ENCODE results near the gene FHOD3. TPM values are rescaled to one million over a fixed set of nuclear protein-coding genes. Genes with fewer than 3 reads are reported as not detected.

The FHOD3 gene
- total and polyA plus RNA-seq, 2 donors (not counting 1 experiment from before 2014, with no cell fraction given) = not detected

DNA sequence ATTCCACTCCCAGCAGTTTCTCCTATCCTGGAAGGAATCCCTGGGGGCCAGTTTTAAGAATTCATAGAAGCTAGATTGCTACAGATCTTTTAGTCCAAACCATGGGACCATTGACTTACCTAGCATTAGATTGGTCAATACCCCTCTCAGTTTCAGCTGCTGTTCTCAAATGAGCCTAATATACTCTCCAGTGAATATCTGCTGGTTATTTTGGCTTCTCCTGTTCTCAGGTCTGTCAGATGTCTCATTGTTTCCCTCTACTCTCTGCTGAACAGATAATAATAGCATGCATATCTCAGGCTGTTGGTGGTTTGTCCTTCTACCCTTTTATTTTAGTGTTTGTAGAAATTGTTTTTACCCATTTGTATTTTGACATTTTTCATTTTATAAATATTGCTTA is 99.5 kb downstream of the FHOD3 start:
- Mint-ChIP-seq H3K4me3 (no peak overlapping the region), H3K27ac (no peak overlapping the region), H3K4me1 (no peaks in the 10 kb centered on the region), H3K9me3 (ENCODE audit: insufficient read depth) (no peaks in the 10 kb centered on the region), H3K27me3 (peaks cover 13% of the 10 kb centered on the region)
- Histone ChIP-seq H4K20me1 (ENCODE audit: control insufficient read depth, insufficient read depth, low read length, poor library complexity, severe bottlenecking) (no peaks in the 10 kb centered on the region), H3K79me2 (ENCODE audit: control insufficient read depth, insufficient read depth, low read length) (no peaks in the 10 kb centered on the region), H3K4me1 (ENCODE audit: control insufficient read depth in 2 of 2, insufficient read depth in 2 of 2, low read length in 2 of 2) (no peaks in the 10 kb centered on the region), H3K4me3 (ENCODE audit: control extremely low read depth in 1 of 5, extremely low read depth in 1 of 5, insufficient read depth in 1 of 5, low read depth in 2 of 5, low read length in 4 of 5) (no peak overlapping the region), H3K9ac (ENCODE audit: low read length) (no peak overlapping the region), H3K9me3 (ENCODE audit: control extremely low read depth in 1 of 3, control insufficient read depth in 2 of 3, insufficient read depth in 1 of 3, low read length in 2 of 3) (peaks cover 0 to 9% (median 0%) of the 10 kb centered on the region in 3 donors), H3K36me3 (replicated peaks in 1 of 2; ENCODE audit: control extremely low read depth in 1 of 2, control insufficient read depth in 1 of 2, extremely low read depth in 1 of 2, insufficient read depth in 2 of 2, low read length in 1 of 2) (no peaks in the 10 kb centered on the region), H3K4me2 (replicated peaks; ENCODE audit: low read depth, low read length, poor library complexity, severe bottlenecking) (no peak overlapping the region), H3K27ac (ENCODE audit: low read length in 2 of 2) (no peak overlapping the region), H3K27me3 (replicated peaks in 1 of 4; ENCODE audit: control extremely low read depth in 1 of 4, control insufficient read depth in 3 of 4, insufficient read depth in 4 of 4, low read length in 3 of 4) (no peaks in the 10 kb centered on the region), H2AFZ (ENCODE audit: insufficient read depth, low read depth, low read length, poor library complexity, severe bottlenecking) (no peak overlapping the region)
- no peak for ATAC-seq (ENCODE audit: low read depth)
- intact Hi-C loops (cut with micrococcal nuclease) = no loop called here
- CTCF ChIA-PET = no interaction called here
- POLR2A ChIA-PET = no interaction called here
- no peak for DNase-seq
- TF ChIP-seq EZH2 (IDR thresholded peaks at IDR 0.05; ENCODE audit: borderline replicate concordance, insufficient read depth, low read depth, low read length, poor library complexity, severe bottlenecking) = no peak
- TF ChIP-seq, protein P1, sequence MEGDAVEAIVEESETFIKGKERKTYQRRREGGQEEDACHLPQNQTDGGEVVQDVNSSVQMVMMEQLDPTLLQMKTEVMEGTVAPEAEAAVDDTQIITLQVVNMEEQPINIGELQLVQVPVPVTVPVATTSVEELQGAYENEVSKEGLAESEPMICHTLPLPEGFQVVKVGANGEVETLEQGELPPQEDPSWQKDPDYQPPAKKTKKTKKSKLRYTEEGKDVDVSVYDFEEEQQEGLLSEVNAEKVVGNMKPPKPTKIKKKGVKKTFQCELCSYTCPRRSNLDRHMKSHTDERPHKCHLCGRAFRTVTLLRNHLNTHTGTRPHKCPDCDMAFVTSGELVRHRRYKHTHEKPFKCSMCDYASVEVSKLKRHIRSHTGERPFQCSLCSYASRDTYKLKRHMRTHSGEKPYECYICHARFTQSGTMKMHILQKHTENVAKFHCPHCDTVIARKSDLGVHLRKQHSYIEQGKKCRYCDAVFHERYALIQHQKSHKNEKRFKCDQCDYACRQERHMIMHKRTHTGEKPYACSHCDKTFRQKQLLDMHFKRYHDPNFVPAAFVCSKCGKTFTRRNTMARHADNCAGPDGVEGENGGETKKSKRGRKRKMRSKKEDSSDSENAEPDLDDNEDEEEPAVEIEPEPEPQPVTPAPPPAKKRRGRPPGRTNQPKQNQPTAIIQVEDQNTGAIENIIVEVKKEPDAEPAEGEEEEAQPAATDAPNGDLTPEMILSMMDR (IDR thresholded peaks at IDR 0.05) = no peak

DNA sequence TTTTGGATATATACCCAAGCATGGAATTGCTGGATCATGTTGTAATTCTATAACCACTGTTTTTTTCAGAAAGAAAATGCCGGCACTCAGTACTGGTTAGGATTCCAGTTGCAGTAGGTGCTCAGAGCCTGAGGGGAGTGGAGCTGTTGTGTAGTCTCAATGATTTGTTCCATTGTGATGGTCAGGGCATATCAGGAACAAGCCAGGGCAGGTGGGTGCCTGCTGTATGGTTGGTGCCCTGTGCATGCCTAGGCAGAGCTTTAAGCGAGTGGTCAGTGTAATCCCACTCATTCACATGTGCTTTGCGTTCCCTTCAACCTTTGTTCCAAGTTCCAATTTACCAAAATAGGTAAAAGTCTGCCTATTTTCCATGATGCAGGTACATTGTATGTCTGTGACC is 100.9 kb downstream of the FHOD3 start:
- Mint-ChIP-seq H3K4me3 (no peak overlapping the region), H3K27me3 (peaks cover 13% of the 10 kb centered on the region), H3K4me1 (no peaks in the 10 kb centered on the region), H3K9me3 (ENCODE audit: insufficient read depth) (no peaks in the 10 kb centered on the region), H3K27ac (no peak overlapping the region)
- no peak overlapping the region for H3K4me2 ChIP-seq (replicated peaks; ENCODE audit: low read depth, low read length, poor library complexity, severe bottlenecking)
- no peaks in the 10 kb centered on the region for H3K79me2 ChIP-seq (ENCODE audit: control insufficient read depth, insufficient read depth, low read length)
- no peaks in the 10 kb centered on the region for H3K27me3 ChIP-seq (replicated peaks in 1 of 4; ENCODE audit: control extremely low read depth in 1 of 4, control insufficient read depth in 3 of 4, insufficient read depth in 4 of 4, low read length in 3 of 4)
- TF ChIP-seq, protein P1 (IDR thresholded peaks at IDR 0.05) = no peak
- no peak for TF ChIP-seq EZH2 (IDR thresholded peaks at IDR 0.05; ENCODE audit: borderline replicate concordance, insufficient read depth, low read depth, low read length, poor library complexity, severe bottlenecking)
- H3K27ac ChIP-seq (ENCODE audit: low read length in 2 of 2) = no peak overlapping the region
- H4K20me1 ChIP-seq (ENCODE audit: control insufficient read depth, insufficient read depth, low read length, poor library complexity, severe bottlenecking) = no peaks in the 10 kb centered on the region
- whole genome bisulfite sequencing (ENCODE audit: insufficient coverage) = 100% methylated on average over 1 of the region's 3 CpGs
- peaks cover 0 to 9% (median 0%) of the 10 kb centered on the region in 3 donors for H3K9me3 ChIP-seq (ENCODE audit: control extremely low read depth in 1 of 3, control insufficient read depth in 2 of 3, insufficient read depth in 1 of 3, low read length in 2 of 3)
- no peak for DNase-seq
- ChIA-PET POLR2A (no interaction called here), CTCF (no interaction called here)
- no peak overlapping the region for H2AFZ ChIP-seq (ENCODE audit: insufficient read depth, low read depth, low read length, poor library complexity, severe bottlenecking)
- no peak overlapping the region for H3K9ac ChIP-seq (ENCODE audit: low read length)
- no peak overlapping the region for H3K4me3 ChIP-seq (ENCODE audit: control extremely low read depth in 1 of 5, extremely low read depth in 1 of 5, insufficient read depth in 1 of 5, low read depth in 2 of 5, low read length in 4 of 5)
- H3K36me3 ChIP-seq (replicated peaks in 1 of 2; ENCODE audit: control extremely low read depth in 1 of 2, control insufficient read depth in 1 of 2, extremely low read depth in 1 of 2, insufficient read depth in 2 of 2, low read length in 1 of 2) = no peaks in the 10 kb centered on the region
- intact Hi-C loops (cut with micrococcal nuclease) = no loop called here
- no peak for ATAC-seq (ENCODE audit: low read depth)
- H3K4me1 ChIP-seq (ENCODE audit: control insufficient read depth in 2 of 2, insufficient read depth in 2 of 2, low read length in 2 of 2) = no peaks in the 10 kb centered on the region

Data from B cell (primary cell).